Activated CD8-positive, alpha-beta memory T cell treated with anti-CD3 and anti-CD28 coated beads, Interleukin-2, amount 50 U/mL, for 48 hours (primary cell): ENCODE measurements around the gene RAE1.

Experiments used
- DNase-seq: peaks from one replicate; pipeline ENCODE4 v3.0.0-alpha.2; 2020

Gene RAE1

DNA sequence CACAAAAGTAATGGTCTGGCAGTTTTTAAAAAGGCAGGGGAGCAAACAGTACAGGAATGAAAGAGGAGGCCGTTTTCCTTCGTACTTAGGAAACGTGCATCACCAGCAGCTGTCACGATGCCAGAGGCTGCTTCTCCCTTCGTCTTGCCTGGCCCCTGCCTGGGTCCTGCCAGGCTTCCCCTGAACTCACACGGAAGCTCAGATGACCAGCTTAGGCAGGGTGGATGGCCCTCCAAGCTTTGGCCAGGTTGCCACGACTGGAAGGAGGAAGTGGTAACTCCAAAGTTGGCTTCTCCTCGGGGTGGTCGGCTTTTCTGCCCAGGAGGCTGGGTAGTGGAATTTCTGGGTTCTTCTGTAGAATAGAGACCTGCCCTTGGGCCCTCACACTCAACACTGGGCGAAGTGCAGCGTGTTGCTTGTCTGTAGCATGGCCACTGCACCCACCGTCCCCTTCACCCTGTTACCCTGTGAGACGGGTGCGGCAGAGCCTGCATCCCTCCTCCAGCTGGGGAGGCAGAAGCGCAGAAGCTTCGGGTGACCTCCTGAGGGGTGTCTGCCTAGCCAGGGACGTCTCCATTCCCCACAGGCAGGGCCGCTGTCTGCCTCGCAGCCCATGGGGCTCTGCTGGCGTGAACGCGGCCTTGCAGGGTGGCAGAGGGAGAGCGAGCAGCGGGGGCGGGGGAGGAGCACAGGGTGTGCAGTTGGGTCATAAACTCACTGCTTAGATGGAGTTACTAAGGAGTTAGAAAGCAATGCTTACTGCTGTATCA lies 21.7 kb downstream of the RAE1 start:
- DNase-seq = no peak

DNA sequence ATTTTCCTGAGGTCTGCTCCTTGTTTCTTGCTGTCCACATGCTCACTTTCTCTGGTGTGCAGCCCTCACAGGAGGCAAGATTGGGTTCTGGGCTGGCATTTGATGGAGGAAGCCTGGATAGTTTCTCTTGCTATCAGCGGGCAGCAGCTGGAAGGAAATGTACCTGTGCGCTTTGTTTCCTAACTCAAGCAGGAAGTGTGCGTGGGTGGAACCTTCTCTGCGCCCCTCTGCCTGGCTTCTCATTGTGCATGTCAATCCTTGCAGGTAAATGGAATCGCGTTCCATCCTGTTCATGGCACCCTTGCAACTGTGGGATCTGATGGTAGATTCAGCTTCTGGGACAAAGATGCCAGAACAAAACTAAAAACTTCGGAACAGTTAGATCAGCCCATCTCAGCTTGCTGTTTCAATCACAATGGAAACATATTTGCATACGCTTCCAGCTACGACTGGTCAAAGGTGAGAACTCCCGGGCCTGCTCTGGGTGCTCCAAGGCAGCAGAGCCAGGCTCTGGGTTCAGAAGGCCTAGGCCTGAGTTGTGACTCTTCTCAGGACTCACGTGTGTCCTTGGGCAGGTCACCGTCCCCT lies 23.4 kb downstream of the RAE1 start:
- DNase-seq = no peak

DNA sequence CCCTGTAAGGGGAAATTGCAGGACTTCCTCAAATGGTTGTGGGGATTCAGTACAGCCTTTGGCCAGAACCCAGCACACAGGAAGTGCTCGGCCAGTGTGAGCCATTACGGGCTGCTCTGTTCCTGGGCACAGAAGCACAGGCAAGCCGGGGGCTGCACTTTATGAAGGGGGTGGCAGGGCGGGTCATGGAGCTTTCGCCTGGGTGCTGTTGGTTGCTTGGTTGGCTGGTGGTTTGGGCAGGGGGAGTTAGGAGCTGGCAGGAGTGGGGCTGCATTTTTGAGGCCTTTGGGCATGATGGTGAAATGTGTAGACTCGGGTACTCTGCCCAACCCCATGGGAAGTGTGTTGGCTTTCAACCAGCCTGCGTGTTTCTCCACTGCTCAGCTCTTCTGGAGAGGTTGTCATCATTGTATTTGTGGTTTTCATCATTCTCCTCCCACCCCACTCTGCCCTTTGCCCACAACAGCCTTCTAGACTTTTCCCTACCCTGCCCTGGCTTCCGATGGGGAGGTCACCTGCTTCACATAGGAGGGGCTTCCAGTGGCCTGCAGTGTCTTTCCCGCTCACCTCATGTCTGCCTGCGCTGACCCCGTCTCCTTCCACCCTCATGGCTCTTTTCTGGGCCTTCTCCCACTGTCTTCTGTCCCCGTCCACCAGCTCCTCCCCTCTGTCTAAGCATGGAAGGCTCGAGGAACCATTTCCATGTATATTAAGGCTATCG lies 24.0 kb downstream of the RAE1 start:
- no peak for DNase-seq

DNA sequence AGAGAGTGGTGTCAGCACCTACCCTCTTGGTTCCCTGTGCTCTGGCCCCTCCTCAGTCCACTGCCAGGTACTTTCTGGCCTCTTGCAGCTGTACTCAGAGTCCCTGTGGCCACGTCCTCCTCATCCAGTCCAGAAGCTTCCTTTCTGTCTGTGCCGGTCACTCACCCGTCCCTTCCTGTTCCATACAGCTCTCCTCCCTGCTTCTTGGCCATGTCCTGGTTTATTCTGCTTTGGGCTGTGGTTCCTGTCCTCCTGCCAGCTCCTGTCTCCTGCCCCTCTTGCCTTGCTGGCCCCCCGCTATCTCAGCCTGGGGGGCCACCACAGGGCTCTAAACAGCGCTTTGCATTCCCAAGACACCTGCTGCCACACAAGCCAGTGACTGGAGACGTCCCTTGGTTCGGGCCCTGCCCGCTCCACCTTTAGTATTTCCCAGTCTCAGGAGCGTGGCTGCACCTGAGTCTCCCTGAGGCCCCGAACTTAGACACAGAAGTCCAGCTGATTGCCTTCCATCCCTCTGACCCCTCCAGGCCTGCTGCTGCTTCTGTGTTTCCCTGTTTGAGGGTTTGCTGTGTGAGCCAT lies 24.7 kb downstream of the RAE1 start:
- no peak for DNase-seq

DNA sequence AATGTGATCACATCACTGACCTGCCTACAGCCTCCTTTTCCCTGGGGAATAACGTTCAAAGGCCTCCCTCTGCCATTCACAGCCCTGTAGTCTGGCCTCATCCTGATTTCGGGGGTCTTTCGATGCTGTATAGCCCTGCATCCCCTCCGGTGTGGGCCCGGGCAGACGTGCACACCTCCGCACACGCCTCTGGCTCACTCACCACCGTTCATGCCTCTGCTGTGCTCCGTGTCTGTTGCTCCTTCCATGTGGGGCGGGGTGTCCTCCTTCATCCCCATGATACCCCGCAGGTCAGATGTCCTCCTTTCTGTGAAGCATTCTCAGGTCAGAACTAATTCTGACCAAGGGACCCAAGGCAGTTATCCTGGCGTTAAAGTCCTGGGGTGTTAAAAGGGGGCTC lies 26.3 kb downstream of the RAE1 start:
- DNase-seq = no peak

DNA sequence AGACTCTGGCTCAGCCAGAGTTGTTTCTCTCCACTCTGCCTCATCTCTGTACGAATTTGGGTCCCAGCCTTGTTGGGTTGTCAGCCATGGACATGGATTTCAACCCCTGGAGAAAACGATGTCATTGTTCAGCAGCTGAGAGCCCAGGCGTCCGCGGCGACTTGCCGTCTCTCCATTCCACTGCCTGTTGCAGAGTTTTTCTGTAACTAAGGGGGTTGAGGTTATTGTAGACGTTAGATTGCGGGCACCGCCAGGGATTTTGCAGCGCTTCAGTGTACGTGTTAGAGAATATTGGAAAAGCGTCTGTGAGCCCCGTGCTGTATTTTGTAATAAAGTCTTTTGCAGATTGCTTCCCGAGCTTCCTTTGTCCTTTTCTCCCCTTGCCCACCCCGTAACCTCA lies 27.1 kb downstream of the RAE1 start:
- DNase-seq = no peak

DNA sequence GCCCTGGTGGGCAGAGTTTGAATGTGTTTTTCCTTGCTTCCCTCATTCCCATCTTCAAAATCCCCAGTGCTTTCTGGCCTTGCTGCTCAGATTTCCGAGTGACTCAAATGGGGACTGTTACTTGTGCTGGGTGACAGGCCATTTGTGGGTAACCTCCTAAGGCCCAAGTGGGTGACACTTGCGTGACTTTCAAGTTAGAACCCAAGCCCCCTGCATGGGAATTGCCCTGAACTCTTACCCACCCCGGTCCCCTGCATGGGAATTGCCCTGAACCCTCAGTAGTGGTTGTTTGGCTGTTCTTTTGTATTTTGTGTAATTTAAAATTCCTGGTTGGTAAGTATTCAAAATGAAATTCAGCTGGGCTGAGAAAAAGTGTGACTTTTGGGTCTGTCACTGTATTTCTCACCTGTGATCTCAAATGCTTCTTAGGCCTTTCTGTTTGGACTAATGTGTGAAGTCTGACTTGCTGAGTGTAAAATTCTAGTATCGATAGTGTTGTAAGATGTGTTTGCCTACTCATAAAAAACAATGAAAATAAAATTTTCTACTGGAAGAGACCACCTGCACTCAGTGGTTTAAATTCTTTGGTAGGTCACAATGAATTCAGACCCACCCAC lies 27.7 kb downstream of the RAE1 start:
- peak; percentile 53 for DNase-seq

DNA sequence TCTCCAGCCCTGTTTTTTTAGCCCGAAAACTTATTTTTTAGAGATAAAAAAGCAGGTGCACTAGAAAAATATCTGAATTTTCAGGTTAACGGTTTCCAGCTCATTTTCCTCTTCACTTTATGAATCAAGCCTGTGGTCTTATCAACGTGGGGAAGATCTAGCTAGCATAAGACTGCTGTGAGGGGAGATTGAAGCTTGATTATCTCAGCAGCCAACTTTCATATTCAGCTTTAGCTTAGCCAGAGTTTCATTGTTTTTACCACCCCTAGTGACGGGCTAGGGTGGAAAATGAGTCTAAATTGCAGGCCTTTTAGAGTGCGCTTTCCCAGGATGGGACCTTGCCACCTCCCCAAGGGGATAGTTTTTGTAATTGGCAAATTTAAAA lies 28.2 kb downstream of the RAE1 start:
- DNase-seq = no peak

DNA sequence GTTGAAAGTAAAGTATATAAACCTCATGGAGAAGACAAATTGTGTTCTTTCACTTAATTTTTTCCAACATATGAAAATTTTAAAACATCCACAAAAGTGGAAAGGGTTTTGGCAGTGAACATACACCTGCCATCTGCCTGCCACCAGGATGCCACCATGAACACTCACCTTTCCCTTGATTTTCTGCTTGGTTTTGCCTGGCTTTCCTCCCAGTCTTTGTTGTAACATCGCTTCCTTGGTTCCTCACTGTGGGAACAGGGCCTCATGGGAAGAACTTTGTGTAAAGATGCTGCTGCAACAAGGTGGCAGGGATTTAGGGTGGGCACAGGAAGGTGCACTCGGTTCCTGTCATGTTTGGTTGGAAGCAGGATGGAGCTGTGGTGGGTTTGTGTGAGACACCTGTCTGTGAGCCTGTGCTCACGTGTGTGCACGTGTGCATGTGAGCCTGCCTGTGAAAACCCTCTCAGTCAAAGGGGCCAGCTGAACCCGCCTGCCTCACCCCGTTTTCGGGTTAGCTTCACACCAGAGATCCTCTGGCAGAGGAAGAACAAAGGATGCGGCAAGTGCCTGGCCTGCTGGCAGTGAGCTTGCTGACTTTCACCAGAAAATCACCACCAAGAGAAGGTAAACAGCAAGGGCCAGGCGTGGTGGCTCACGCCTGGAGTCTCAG lies 29.2 kb downstream of the RAE1 start:
- DNase-seq = no peak

DNA sequence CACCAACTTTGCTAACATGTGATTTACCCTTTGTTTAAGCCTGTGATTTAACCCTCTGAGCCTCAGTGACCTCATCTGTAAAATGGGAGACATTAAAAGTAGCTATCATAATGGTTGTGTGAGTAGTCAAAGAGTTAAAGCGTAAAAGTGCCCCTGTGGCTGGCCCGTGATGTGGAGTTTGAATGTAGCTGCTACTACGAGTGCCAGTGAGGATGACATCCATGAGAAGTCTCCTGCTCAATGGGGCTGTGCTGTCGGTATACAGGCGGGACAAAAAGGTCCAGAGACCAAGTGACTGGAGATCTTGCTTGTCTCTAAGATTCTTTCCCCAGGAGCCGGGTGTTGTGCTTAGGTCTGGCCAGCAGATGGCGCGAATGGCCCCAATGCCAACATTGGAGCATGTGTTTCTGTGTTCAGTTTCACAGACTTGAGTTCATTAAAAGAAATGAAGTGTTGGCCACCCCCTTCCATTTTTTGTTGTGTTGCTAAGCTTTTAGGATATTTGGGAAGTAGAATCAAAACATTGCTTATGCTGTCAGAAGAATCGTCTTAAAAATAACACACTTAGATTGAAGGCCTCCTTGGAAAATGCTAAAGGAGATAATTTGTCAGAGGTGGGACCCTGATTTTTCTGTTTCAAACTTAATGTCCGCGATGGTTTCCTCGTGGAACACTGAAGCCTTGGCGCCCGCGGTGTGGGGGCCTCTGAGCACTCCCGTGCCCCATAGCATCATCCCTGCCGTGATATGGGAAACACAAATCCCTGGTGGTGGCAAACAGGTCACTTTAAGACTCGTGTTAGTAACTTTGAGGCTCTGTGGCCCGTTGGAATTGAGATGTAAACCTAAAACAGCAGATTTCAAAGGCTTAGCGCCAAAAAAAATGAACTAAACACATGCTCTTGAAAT lies 30.8 kb downstream of the RAE1 start:
- peak; percentile 91 for DNase-seq

DNA sequence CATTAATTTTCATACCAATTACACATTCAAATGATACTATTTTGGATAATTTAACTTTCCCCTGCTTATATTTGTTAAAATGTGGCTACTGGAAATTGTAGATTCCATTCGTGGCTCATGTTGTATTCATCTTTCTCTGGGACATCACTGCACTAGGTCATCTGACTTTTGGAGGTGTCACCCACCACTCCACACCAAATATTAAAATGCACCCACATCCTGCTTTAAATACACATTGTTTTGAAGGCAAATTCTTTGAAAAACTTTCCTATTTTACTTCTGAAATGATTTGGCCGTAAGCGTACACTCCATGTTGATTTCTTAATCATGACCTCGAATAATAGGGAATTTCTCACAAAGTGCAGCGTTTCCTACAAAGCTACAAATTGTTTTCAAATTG lies 31.5 kb downstream of the RAE1 start:
- DNase-seq = no peak

DNA sequence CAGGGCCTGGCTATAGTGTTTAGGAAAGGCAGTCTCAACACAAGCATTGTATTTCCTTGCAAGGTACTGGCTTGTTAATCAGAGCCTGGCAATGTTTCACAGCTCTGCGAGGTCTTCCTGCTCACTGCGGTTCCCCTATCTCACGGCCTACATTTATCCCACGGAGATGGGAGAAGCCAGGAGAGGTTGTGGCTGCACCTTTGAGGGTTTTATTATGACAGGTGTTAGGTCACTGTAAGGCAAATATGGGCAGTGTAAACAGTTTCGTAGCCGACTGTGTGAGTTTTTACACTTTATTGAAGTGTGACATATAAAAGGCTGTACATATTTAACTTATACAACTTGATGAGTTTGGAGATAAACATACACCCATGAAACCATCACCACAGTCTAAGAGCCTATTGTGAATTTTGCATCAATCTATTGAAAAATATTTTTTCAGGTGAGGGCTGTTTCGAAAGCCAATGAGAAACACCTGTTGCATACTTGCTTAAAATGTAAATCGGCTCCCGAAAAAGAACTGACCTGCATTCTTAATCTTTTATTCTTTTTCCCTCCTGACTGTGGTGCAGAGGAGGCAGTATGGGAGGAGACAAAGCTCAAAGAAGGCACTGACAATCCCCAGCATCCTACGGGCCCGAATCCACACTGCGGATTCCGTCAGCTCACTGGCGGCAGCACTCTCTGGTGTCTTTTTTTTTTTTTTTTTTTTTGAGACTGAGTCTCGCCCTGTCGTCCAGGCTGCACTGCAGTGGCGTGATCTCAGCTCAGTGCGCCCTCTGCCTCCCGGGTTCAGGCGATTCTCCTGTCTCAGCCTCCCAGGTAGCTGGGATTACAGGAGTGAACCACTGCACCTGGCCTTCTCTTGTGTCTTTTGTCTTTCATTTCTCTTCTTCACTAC lies 32.6 kb downstream of the RAE1 start:
- no peak for DNase-seq

DNA sequence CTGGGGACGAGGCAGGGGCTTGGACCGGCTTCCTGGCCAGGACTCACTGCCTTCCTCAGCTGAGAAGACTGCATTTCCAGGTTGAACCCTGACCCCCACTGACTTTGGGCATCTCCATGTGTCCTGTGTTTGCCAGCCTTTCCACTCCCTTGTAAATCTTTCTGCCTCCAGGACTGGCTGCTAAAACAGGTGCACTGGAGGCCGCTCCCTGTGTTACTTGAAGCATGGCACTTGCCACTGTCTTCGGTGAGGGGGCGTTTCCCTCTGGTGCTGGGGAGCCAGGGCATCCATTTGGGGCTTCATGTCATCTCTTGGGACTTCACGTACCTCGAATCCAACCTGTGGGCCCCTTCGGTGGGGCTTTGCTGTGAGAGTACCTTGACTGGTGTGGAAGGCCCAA lies 33.4 kb downstream of the RAE1 start:
- no peak for DNase-seq

DNA sequence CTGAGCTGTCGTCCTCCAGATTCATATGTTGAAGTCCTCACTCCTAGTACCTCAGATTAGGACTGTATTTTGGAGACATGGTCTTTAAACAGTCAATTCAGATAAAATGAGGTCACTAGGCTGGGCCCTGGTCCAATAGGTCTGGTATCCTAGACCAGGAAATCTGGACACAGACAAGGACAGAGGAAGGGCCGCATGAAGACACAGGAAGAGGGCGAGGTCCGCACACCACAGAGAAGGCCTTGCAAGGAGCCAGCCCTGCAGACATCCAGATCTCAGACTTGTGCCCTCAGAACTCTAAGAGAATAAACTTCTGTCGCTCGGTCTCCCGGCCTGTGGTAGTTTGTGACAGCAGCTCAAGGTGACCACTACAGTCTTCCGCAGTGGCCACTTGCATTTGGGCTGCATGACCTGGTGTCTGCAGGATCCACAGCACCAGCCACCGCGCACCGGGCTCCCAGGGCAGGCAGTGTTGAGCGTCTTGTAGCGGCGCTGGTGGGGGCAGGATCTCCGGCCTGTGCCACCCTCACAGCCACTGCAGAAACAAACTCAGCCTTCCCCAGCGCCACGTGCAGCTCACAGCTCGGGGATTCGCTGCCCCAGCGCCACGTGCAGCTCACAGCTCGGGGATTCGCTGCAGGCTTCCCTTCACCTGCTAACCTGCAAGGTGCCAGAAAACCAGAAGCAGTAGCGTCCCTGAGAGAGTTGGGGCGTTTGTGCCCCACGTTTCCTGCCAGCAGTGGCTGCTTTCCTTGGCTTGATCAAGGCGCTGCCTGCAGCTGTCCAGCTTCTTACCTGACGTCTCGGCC lies 34.1 kb downstream of the RAE1 start:
- no peak for DNase-seq

DNA sequence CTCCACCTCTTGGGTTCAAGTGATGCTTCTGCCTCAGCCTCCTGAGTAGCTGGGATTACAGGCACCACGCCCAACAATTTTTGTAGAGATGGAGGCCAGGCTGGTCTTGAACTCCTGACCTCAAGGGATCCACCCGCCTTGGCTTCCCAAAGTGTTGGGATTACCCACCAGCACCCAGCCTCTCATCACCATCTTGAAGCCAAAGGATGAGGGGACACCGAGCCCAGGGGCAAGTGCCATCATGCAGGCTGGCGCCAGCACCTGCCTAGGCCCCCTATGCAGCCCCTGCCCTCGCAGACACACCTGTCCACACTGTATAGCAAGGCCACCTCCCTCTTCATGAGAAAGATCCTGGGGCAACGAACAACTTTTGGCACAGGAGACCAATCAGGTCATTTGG lies 34.9 kb downstream of the RAE1 start:
- DNase-seq = no peak

DNA sequence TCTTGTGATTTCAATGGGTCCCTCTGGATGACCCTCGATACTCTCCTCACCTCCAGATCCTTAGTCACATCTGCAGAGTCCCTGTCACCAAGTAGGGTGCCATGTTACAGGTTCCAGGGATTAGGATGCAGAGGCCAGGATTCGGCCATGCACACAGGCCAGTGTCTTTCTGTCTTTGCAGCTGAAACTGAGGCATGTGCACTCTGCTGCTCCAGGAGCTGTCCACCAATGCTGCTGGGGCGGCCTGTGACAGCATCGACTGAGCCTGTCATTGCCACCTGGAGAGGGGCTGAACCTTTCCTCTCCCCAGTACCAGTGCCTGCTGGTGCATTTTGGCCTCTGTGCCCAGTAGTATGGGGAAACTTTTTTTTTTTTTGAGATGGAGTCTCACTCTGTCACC lies 35.7 kb downstream of the RAE1 start:
- no peak for DNase-seq

DNA sequence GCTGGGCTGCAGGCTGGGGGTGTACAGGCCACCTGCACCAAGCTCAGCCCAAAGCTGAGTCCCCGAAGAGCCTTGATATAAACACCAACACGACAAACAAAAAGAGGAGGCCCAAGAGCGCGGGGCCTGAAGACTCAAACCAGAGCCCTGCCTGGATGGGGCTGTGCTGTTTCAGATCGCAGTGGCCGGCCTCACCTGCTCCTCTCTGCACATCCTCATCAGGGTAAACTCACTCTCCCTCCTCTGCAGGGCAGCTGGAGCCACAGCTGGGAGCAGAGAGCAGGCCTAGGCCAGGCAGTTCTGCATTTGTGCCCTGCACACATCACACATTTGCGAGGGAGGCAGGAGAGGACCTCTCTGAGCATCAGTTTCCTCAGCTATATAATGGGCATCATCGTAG lies 36.4 kb downstream of the RAE1 start:
- DNase-seq = no peak

DNA sequence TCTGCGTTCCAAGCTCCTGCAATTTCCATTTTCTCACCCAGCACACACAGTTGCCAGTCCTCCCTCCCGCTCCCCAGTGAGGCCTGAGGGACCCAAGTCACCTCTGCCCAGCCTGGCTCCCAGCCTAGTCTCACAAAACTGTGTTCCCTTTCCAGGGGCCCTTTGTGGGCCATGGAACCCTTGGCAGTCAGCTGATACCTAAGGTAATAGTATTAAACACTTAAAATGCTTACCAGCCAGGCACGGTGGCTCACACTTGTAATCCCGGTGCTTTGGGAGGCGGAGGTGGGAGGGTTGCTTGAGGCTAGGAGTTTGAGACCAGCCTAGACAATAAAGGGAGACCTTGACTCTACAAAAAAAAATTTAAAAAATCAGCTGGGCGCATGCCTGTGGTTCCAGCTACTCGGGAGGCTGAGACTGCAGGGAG lies 36.9 kb downstream of the RAE1 start:
- no peak for DNase-seq

DNA sequence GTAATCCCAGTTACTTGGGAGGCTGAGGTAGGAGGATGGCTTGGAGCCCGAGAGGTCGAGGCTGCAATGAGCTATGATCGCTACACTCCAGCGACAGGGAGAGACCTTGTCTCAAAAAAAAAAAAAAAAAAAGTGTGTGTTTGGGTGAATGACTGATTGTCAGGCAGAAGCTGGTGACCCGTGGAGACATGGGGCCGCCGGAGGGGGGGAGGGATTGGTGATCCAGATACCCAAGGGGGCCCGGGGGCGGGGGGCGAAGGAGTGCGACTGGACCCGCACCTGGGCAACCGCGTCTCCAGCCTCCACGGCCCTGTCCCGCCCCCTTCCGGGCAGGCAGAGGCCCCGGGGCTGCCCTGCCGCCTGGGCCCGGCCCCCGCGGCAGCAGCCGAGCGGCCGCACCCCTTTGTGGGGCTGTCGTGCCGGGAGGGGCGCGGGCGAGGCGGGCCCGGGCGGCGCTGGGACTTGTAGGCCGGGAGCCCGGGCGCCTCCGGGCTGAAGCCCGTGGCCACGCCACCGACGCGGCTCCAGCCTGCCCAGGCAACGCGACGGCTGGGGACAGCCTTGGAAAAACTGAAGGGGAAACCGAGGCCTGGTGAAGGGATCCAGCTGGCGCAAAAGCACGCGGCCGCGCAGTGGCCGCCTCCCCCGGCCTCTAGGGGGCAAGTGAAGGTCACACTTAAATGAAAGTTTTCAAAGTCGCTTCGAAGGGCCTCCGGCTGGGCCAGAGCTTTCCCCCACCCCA lies 38.1 kb downstream of the RAE1 start:
- peak; percentile 83 for DNase-seq
